HepG2 (cell line): ENCODE results near the gene CEP131. TPM values are rescaled to one million over a fixed set of nuclear protein-coding genes. Genes with fewer than 3 reads are reported as not detected.

Source experiments
- BRD4 ChIP-seq: sonication (generic); formaldehyde crosslinking; IDR thresholded peaks from 2 replicates; pipeline ENCODE4 v1.4.0; 2020; ENCODE audit warnings: missing genetic modification reagents
- ELK4 ChIP-seq: sonication (generic); formaldehyde crosslinking; IDR thresholded peaks from 2 replicates; pipeline ENCODE4 v1.9.0; 2021; ENCODE audit warnings: missing genetic modification reagents, borderline replicate concordance
- GLI4 ChIP-seq: sonication (generic); formaldehyde crosslinking; IDR thresholded peaks from 2 replicates; pipeline ENCODE4 v1.5.1; 2020; ENCODE audit warnings: missing genetic modification reagents, mild to moderate bottlenecking, moderate library complexity, borderline replicate concordance
- HNRNPK ChIP-seq: fragments of 200-400 bp; formaldehyde crosslinking; IDR thresholded peaks from 2 replicates; pipeline ENCODE4 v1.6.1; 2018; ENCODE audit warnings: low read length, low read depth, moderate library complexity, mild to moderate bottlenecking; ENCODE audit not compliant: poor library complexity, severe bottlenecking
- KLF6 ChIP-seq: IDR thresholded peaks from 2 replicates; pipeline ENCODE4 v1.8.0; 2016; ENCODE audit warnings: missing biosample characterization, missing genetic modification reagents
- MLX ChIP-seq: IDR thresholded peaks from 2 replicates; pipeline ENCODE4 v1.6.1; 2016
- MZF1 ChIP-seq: sonication (generic); formaldehyde crosslinking; IDR thresholded peaks from 2 replicates; pipeline ENCODE4 v1.8.1; 2023; ENCODE audit warnings: mild to moderate bottlenecking, missing genetic modification reagents, borderline replicate concordance
- NFAT5 ChIP-seq: sonication (generic); formaldehyde crosslinking; IDR thresholded peaks from 2 replicates; pipeline ENCODE4 v1.4.0; 2020; ENCODE audit warnings: missing genetic modification reagents
- NPAS2 ChIP-seq: sonication (generic); formaldehyde crosslinking; IDR thresholded peaks from 2 replicates; pipeline ENCODE4 v1.8.0; 2022; ENCODE audit warnings: mild to moderate bottlenecking, missing genetic modification reagents, borderline replicate concordance
- PAWR ChIP-seq: sonication (generic); formaldehyde crosslinking; IDR thresholded peaks from 2 replicates; pipeline ENCODE4 v1.4.0; 2020; ENCODE audit warnings: missing genetic modification reagents, mild to moderate bottlenecking, borderline replicate concordance
- POGK ChIP-seq: sonication (generic); formaldehyde crosslinking; conservative IDR thresholded peaks from 2 replicates; pipeline ENCODE4 v1.8.0; 2022; ENCODE audit warnings: mild to moderate bottlenecking, moderate library complexity, missing genetic modification reagents
- RBM39 ChIP-seq: fragments of 200-400 bp; formaldehyde crosslinking; IDR thresholded peaks from one replicate; pipeline ENCODE4 v1.6.1; 2018; ENCODE audit warnings: antibody characterized with exemption, mild to moderate bottlenecking, low read depth, low read length; ENCODE audit not compliant: poor library complexity, severe bottlenecking
- ZNF180 ChIP-seq: sonication (generic); formaldehyde crosslinking; IDR thresholded peaks from 2 replicates; pipeline ENCODE4 v1.4.0; 2020; ENCODE audit warnings: low read depth, missing genetic modification reagents, borderline replicate concordance
- ZNF547 ChIP-seq: sonication (generic); formaldehyde crosslinking; IDR thresholded peaks from 2 replicates; pipeline ENCODE4 v1.5.1; 2020; ENCODE audit warnings: mild to moderate bottlenecking, missing genetic modification reagents
- ZNF557 ChIP-seq: sonication (generic); formaldehyde crosslinking; IDR thresholded peaks from 2 replicates; pipeline ENCODE4 v1.4.0; 2020; ENCODE audit warnings: missing genetic modification reagents
- ZNF569 ChIP-seq: sonication (generic); formaldehyde crosslinking; IDR thresholded peaks from 2 replicates; pipeline ENCODE4 v1.5.0; 2020; ENCODE audit warnings: mild to moderate bottlenecking, missing genetic modification reagents, moderate library complexity, borderline replicate concordance
- ZNF616 ChIP-seq: sonication (generic); formaldehyde crosslinking; IDR thresholded peaks from 2 replicates; pipeline ENCODE4 v1.5.0; 2020; ENCODE audit warnings: low read depth, mild to moderate bottlenecking, missing genetic modification reagents
- ZNF788 ChIP-seq: sonication (generic); formaldehyde crosslinking; IDR thresholded peaks from 2 replicates; pipeline ENCODE4 v1.5.0; 2020; ENCODE audit warnings: mild to moderate bottlenecking, missing genetic modification reagents, borderline replicate concordance
- ZSCAN30 ChIP-seq: sonication (generic); formaldehyde crosslinking; IDR thresholded peaks from 2 replicates; pipeline ENCODE4 v1.5.0; 2020; ENCODE audit warnings: mild to moderate bottlenecking, missing genetic modification reagents
- polyA plus RNA-seq, 8 experiments: library from polyadenylated mRNA; depleted of rRNA in 3 of 8; stranded (reverse) in 7 of 8; unstranded in 1 of 8; fragments of >200 nt; fragmentation: Illumina TruSeq in 4 of 8; extraction: Trizol in 4 of 8; gene quantifications; 2 replicates each; pipeline versions ENCODE4 v1.2.1 to v1.2.3, GENCODE V29; 2011 to 2016; ENCODE audit warnings: low read depth in 4 of 8, missing spikeins in 1 of 8, mixed read lengths in 1 of 8; ENCODE audit not compliant: insufficient read depth in 1 of 8
- total RNA-seq, 5 experiments: library from RNA; depleted of rRNA; stranded (reverse); fragments of >200 nt; fragmentation: Illumina TruSeq; extraction: Trizol; gene quantifications; 2 replicates each; pipeline ENCODE4 v1.2.3, GENCODE V29; 2016; ENCODE audit warnings: low read depth in 1 of 5

Gene CEP131
- total and polyA plus RNA-seq, 2 of the 13 experiments (the other 11 are each of a cell fraction or from before 2014, with no cell fraction given), result 5.0 to 16.8 TPM

- TF ChIP-seq GLI4 (CRISPR knock-in tag) (no peak; the same call in 1 of the 2 replicates), KLF6 (peak; percentile 82), ZNF788 (CRISPR knock-in tag) (peak; percentile 20), POGK (CRISPR knock-in tag) (peak; percentile 91), MLX (CRISPR knock-in tag) (0 out of 2 replicates have a peak, but pooled peaks have one; percentile 7), MZF1 (CRISPR knock-in tag) (peak; percentile 58; the same call in 1 of the 2 replicates), ZNF616 (CRISPR knock-in tag) (no peak; the same call in 1 of the 2 replicates), NFAT5 (CRISPR knock-in tag) (peak; percentile 88), ZNF569 (CRISPR knock-in tag) (peak; percentile 89; the same call in 1 of the 2 replicates), ZSCAN30 (no peak), RBM39 (peak; percentile 80), ZNF547 (CRISPR knock-in tag) (peak; percentile 79), ZNF180 (CRISPR knock-in tag) (no peak), ZNF557 (no peak), PAWR (CRISPR knock-in tag) (no peak), ELK4 (CRISPR knock-in tag) (no peak), NPAS2 (no peak), BRD4 (CRISPR knock-in tag) (0 out of 2 replicates have a peak, but pooled peaks have one; percentile 65), HNRNPK (peak; percentile 76)
Observed at GRCh38 chr17:81222906-81223761, at the start of gene CEP131 (continued).
